HG02938 (cell line): ENCODE measurements around the gene UROC1.

Experiments used
- ATAC-seq: cut with Tn5 transposase; IDR thresholded peaks from one replicate; pipeline ENCODE4 v1.9.1; 2021; ENCODE audit warnings: mild to moderate bottlenecking, moderate library complexity; ENCODE audit not compliant: unreplicated experiment

The UROC1 gene

DNA sequence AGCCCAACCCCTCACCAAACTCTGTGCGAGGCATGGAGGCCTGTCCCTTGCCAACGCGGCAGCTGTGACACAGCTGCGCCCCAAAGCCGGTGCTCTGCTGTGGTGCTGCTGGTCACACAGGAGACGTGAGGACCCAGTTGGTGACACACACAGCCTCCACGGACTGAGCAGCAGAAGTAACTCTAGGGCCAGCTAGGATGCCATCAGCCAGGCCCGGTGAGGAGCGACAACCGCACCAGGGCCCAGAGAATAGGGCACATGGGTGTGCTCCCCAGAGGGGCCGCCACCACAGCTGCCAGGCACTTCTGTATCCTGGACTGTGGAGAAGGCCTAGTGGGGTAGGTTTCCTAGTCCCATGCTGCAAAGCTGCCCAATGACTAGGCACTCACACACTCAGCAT lies 52.6 kb downstream of the UROC1 start:
- ATAC-seq: no peak

DNA sequence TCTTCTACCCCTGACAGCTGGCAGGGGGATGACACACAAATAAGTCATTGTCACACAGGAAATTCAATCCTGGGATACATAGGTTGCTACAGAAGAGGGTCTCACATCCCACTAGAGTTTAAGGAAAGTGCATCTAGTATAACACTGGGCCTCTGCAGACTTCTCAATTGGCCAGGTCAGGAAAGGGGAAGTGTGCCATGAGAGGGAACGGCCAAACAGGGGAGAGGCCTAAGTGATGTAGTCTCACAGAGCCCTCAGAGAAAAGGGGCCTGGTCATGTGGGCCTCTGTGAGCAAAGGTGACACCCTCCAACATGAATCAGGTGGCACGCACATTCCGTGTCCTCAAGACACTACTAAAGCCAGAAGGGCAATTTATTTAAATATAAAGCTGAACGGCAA lies 53.1 kb downstream of the UROC1 start:
- no peak for ATAC-seq

DNA sequence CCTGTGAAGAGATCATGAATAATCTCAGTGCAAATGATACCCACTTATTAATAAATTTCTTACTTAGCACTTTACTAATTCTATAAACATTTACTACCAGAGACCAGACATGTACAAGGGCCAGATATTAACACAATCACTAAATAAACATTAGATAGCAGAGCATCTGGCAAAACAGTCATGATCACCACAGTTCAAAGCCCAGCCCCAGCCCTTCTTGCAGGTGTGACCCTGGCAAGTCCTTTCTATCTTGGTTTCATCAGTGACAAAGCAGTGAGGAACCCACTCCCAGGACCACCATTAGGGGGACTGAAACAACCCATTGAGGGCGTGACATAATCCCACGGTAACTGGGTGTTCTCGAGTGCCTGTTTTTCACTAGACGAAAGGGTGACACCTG lies 53.5 kb downstream of the UROC1 start:
- ATAC-seq: no peak

DNA sequence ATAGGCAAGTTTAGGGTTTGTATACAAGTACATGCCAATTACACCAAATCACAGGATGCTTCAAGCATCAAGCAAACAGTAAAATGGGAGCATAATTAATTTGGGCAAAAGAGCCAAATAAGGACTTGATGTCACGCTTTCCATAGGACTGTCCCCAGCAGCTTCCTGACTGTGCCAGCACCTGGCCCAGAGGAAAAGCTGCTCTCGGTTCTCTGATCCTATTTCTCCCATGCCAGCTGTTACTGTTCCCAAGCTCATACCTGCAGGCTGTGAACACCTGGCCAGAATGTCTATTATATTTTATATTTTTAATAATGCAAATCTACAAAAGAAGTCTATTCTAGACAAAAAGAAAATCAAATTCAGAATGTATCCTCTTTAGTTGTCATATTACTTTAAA lies 54.1 kb downstream of the UROC1 start:
- ATAC-seq: no peak

DNA sequence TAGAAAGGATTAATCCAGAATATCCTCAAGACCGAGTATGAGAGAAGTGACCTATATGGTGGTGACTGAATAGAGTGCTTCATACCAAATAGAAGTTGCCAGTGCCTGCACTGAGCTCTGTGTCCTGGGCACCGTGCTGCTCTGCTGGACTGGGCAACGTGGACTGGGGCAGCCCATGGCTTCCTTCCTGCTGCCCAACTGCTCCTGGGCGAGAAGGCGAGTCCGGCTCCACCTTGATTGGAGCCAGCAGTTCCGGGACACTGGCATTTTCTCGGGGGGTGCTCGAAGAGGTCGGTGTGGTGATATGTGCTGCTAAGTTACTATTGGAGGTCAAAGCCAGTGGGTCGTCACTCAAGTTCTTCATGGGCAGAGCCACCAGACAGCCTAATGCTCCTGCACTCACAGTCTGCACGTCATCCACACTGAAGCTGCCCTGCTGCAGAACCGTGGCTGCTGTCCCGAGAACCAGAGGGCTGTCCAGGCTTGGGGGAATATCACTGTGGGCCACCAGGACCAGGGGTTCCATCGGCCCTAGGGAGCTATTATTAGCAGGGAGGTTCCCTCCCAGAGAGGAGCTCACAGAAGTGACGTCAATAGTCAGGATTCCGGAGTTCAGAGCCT lies 56.0 kb downstream of the UROC1 start:
- no peak for ATAC-seq

DNA sequence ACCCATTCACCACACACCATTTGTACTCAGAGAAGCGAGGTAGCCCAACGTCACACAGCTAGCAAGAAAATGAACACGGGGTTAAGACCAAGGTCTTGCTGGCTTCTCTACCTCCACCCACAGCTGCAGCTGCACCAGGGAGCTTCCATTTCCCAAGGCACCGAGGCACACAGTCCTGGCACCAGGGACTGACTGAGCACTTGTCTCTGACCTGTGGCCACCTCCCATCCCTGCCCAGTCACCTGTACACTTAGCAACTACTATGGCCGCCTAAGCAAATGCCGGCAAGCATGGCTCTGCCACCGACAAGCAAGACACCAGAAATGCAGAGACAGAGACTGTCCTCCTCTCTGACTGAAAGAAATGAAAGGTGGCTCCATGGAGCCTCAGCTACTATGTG lies 57.2 kb downstream of the UROC1 start:
- ATAC-seq: no peak

DNA sequence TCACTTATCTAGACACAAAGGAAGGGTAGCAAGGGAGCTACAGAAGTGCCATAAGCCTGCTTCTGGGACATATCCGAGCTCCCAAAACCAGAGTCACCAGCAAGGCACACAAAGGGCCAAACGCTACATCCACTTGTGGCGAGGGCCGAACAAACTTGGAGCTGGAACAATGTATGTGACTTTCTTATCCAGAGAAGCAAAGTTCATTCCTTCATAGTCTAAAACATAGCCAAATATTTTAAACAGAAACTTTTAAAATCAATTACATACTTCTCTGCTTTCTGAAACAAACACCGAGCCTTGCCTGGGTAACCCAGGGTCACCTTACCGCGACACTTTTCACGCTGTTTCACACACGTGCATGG lies 57.8 kb downstream of the UROC1 start:
- ATAC-seq: no peak

DNA sequence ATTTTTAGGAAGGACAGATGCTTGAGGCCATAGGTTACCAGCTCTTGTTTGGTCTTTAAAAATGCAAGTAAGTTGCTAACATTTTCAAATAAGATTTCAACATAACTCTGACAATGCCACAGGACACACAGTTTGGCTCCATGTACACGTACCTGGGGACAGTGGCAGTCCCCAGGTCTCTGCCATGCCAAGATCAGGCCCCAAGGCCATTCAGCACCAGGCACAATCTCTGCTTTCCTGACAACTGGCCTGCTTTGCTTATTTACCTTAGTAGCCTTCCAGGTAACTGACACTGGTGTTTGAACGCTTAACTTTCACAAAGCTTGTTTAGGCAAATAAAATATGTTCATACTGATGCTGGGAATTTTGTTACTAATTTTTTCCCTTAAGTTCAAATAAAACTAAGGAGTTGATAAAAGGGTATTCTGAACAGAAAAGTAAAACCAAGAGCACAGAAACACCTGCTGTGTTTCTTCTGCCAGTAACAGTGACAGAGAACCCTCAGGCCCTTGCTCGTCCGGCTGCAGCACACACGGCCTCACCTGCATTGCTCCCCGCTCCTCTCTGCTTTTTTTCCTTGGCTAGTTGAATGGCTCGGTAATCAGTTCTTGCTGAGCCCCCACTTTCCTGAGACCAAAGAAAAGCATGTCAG lies 58.3 kb downstream of the UROC1 start:
- ATAC-seq: no peak

DNA sequence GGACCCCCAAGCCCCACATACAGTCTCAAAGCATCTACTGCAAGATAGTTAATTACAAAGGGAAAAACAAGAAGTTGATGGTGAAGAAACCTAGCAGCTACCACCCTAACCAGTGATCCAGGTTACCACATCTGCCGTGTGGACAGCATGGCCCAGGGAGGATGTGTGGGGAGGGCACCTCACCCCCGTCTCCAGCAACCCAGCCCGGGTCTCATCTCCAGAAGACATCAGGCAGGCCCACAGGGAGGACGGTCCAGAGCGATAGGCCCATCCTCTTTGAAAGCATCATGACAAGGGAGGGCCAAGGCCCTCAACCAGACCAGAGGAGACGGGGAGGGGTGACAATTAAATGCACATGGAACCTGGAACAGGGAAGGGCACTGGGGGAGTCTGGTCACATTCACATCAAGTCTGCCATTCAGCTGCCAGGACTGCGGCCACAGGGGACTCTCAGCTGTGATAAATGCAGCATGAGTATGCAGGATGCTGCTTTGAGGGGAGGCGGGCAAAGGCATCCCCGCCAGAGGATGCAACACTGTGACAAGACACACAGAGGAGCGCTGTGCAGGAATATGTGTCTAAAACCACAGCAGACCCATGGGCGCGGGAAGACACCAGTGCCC lies 60.7 kb downstream of the UROC1 start:
- no peak for ATAC-seq

DNA sequence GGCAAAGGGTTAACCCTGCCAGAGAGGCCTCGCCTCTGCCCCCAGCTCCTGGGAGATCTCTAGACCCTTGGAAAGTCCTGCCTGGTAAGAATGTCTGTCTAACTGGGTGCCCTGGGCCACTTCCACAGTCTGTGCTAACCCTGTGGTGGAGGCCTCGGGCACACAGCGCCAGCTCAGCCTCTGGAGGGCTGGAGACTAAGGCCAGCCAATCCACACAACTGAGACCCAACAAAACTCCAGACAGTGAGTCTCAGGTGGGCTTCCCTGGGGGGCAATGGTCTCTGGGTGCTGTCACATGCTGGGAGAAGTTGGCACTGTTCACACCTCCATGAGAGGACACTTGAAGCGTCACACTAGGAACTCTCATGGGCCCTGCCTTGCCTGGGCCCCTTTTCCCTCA lies 61.4 kb downstream of the UROC1 start:
- ATAC-seq: no peak

DNA sequence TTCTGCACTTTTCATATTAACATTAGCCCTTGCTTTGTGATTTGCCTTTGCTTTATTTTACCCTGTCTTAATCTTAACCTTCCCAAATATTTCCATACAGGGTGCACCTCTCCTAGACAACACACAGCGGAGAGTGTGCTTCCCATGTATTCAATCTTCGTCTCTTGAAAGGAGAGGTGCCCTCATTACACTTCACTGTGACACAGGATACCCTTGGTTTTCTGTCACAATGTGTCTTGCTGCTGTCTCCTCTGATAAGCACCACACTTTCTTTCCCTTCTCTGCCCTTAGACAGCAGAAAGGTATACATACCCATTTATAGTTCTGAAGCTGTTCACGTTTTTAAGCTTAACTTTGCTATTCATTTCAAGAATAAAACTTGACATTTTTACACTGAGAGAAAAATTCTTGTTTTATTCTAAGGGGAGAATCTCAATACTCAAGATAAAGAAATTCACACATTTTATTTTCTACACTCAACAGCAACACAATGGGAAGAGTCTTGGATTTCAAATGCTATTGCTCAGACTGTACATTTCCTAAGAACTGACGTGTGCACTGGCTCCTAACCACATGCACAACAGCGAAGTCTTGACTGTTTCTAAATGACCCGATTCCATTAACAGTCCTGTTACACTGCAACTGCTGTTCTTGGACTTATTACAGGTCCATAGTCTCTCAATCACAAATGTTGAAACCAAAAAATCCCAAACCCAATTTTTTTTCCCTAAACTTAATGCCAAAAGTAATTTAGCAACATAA lies 63.0 kb downstream of the UROC1 start:
- ATAC-seq: no peak

DNA sequence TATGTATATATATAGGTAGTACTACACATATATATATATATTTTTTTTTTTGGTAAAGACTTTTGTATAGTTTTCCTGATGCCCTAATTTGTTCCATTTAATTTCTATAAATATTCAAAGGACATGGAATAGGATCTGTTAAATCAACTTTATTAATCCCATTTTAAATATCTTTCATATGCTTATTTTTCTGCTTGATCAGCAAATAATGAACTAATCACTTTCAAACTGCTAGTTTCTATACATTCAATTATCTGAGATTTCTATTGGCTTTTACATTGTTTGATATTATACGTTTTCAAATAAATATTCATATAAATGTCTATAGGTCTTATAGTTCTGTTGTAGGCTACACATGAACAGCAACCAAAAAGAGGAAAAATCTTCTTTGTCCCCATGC lies 63.5 kb downstream of the UROC1 start:
- no peak for ATAC-seq

DNA sequence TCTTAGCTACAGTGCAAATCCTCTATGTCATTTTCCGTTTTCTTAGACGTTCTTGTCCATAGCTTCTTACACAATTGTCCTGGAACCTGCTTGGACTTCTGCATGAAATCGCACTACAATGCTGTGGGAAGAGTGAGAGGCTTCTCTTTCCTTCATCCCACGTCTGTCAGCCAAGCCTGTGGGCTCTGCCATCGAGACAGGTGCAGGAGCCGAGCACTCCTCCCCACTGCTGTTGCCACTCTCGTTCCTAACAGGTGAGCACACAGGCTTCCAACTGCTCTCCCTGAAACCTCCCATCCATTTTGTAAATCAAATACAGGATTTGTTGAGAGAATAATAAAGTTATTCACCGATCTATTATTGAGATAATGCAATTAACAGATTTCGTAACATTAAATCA lies 65.4 kb downstream of the UROC1 start:
- ATAC-seq: no peak

DNA sequence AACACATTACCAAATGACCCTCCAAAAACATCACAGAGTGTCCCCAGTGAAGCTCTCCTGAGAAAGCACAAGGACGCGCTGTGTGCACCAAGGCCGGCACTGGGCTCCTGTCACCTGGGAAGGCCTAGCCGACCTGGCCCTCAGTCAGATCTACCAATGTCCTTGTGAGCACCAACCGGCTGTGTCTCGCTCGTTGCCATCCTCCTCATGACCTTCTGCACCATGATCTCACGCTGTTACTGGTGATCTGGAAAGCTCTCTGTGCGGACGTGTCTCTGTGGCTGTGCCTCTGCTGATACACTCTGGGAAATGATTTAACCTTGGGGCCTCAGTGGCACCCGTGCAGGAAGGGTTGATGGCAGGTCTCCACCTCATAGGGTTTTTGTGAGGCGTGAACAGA lies 66.1 kb downstream of the UROC1 start:
- ATAC-seq: no peak

DNA sequence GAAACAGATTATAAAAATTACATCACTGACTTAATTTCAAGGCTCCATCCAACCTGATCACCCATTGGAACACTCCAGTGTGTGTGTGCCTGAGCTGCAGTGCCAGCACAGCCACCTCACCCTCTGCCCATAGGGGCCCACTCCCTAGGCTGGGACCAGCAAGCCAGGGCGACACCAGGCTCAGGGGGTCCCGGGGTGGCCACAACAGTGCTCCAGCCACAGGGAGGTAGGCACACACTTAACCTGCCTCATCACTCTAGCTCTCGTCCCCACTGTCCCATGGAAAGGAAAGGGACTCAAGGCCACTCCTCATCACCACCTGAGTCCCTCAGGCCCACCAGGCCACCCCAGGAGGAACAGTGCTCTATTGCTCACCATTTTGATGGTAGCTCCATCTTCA lies 66.8 kb downstream of the UROC1 start:
- ATAC-seq: no peak

DNA sequence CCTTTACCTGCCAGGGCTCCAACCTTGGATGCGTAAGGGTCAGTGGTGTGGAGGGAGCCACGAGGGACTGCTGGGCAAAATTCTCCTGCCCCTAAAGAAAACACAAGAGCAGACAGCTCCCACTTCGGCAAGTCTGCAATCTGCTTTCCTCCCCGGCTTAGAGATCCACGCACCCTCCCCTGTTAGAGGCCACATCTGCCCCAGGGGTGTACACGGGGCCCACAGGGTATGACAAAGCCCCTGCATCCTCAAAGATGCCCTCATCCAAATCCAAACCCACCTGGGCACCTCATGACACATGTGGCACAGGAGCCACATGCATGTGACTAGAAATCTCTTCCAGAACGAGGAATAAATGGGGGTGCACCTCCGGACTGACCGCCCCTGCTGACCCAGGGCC lies 67.4 kb downstream of the UROC1 start:
- ATAC-seq: no peak

DNA sequence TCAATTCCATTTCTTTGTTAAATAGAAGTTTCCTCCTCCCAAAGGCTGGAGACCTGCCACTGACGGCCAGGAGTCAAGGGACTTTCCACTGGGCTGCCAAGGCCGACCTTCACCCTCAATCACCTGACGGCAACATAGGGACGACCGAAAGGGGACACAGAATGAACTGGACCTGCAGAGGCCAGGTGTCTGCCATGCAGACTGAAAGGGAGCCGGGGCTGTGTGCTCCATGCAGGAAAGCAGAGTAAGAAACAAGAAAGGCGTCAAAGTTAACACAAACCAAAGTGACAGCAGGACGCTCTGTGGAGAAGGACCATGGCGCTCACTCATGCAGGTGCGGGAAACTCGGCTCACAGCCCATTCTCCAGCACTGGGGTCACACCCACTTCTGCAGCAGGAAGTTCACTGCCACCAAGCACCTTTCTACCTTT lies 67.9 kb downstream of the UROC1 start:
- no peak for ATAC-seq

DNA sequence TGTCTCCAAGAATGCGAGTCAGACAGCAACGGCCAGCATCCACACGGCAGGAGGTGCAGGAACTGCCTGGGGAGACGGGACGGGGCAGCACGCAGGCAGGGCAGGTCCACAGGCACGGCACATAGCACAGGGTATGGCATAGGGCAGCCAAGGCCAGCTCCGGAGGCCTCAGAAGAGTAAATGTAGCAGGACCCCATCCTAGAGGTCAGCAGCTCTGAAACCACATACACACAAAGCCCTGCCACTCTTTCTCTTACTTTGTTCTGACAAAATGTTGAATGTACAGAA lies 68.7 kb downstream of the UROC1 start:
- ATAC-seq: no peak

DNA sequence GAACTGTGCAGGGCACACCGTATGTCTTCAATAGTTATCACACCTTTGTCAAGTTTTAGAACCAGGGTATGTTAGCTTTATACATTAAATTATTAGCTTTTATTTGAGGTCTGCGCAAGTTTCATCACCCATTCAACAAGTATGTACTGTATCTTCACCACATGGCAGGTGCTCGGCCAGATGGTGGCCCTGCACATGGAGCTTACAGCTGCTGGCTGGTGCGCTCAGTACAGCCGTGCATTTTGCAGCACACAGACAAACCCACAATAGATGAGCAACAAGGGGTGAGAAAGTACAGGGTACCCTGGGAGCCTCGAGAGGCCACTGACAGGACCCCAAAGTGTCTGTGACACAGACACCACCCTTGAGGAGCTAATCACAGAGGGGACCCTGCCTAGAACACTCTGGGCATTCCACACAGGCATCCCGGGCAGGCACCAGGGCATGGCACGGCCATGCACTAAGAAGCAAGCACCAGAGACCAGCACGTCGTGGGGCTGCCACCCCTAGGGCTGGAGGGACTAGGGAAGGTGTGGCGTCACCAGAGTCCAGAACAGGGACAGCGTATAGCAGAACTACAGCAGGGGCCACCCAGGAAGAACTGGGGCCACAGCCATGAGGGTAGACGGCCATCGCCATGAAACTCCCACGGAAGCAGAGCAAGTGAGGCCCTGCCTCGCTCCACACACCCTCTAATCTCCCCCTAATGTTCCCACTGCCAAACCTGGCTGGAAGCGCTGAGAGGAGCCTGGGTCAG lies 69.3 kb downstream of the UROC1 start:
- ATAC-seq: no peak

DNA sequence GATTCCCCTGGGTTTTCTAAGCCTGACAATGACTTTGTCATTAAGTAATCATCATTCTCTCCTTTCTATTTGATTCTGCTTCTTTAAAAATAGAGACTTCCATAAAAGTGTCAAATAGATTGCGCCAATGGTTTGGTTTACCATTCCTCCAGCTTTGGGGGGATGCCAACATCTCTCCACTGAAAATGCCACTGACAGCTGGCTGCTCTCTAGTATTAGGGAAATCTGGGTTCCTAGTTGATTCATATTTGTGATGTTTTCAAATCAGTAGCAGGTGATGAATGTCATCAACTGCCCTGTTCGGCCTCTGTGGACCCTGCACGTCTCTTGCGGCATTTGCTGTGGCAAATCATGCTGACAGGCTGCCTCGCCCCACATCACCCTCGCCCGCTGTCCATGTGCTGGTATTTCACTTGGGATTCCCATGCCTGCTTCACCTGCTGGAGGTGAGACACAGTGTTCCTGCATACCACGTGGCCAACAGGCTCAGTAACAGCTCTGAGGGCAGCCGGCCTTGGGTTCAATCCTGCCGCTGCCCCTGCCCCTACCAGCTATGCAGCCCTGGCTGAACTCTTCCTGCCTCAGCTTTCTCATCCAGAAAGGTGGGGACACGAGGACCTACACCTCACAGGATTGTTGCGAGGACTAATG lies 70.0 kb downstream of the UROC1 start:
- ATAC-seq: no peak

DNA sequence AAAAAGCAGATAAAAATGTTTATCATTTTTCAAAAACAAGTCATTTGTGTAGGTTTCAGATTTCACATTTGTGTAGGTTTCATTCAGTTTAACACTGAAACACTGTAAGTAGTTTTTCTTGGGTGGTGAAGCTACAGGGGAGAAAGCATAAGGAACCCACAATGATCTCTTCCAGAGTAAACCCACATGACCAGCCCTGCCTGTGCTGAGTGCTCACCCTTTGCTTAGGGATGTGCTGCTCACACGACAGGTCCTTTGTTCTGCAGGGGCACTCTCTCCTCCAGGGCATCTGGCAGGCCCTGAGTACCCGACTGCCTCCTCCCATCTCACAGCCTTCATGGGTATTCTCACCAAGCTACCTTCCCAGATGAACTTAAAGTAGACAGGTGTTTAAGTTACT lies 70.8 kb downstream of the UROC1 start:
- ATAC-seq: no peak
